PC-3 (cell line): ENCODE measurements around the gene LTC4S.
A peak's percentile ranks its signal among the peaks of the same experiment; 100 is the strongest.

Experiments
- CTCF ChIP-seq: fragments of 300-600 bp; sonication (generic); conservative IDR thresholded peaks from 2 replicates; pipeline ENCODE4 v1.5.1; 2017; ENCODE audit warnings: antibody characterized with exemption, low read depth, mild to moderate bottlenecking, low read length
- EZH2 ChIP-seq: fragments of 300-600 bp; sonication (generic); IDR thresholded peaks from one replicate; pipeline ENCODE4 v1.6.1; 2017; ENCODE audit warnings: antibody characterized with exemption, mild to moderate bottlenecking, low read length; ENCODE audit not compliant: unreplicated experiment
- EZH2phosphoT487 ChIP-seq: fragments of 300-600 bp; sonication (generic); IDR thresholded peaks from 2 replicates; pipeline ENCODE4 v1.6.1; 2018; ENCODE audit warnings: mild to moderate bottlenecking, antibody characterized with exemption, low read length, borderline replicate concordance

DNA sequence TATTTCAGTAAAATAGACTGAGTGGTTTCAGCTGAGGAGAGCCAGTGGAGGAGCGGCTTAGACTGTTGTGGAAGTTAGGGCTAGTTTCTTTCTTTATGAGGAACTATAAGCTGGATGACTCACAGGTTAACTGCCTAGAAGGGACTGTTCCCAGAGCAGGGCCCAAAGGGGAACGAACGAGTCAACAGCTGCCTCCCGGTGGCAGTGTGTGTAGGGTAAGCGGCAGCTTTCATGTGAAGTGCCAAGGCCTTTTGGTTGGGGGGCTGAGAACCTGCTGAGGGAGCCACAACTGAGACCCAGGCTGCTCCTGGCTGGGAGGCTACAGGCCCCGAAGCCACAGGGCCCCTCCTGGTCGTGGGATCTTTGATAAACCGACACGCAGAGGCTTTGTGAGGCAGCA lies 33.9 kb downstream of the LTC4S start:
- TF ChIP-seq CTCF (peak; percentile 14; the same call in 1 of the 2 replicates), EZH2phosphoT487 (no peak), EZH2 (no peak)
